Ectodermal cell (in vitro differentiated cells): Measurements from ENCODE around the gene ITIH6.

ENCODE experiments used
- H3K27ac ChIP-seq: 2 replicates; pipeline ENCODE4 v1.7.0; 2013; ENCODE audit warnings: mild to moderate bottlenecking, low read depth, low read length; ENCODE audit not compliant: insufficient read depth, poor library complexity, severe bottlenecking
- H3K27me3 ChIP-seq: 2 replicates; pipeline ENCODE4 v1.7.0; 2013; ENCODE audit warnings: mild to moderate bottlenecking, low read length; ENCODE audit not compliant: insufficient read depth, control insufficient read depth, poor library complexity, severe bottlenecking
- H3K36me3 ChIP-seq: one replicate; pipeline ENCODE4 v1.7.0; 2013; ENCODE audit warnings: low read length; ENCODE audit not compliant: control insufficient read depth, insufficient read depth
- H3K4me1 ChIP-seq: one replicate; pipeline ENCODE4 v1.7.0; 2013; ENCODE audit warnings: low read length; ENCODE audit not compliant: control insufficient read depth, insufficient read depth
- H3K4me3 ChIP-seq: 2 replicates; pipeline ENCODE4 v1.7.0; 2013; ENCODE audit warnings: low read depth, low read length, control low read depth; ENCODE audit not compliant: insufficient read depth
- H3K9me3 ChIP-seq: 2 replicates; pipeline ENCODE4 v1.7.0; 2013; ENCODE audit warnings: mild to moderate bottlenecking, low read length, moderate library complexity; ENCODE audit not compliant: control insufficient read depth
- WGBS, 2 experiments: methylation state at CpG; one replicate each; pipeline ENCODE4 v1.1.7; 2013; ENCODE audit warnings: missing lambda C conversion rate in 2 of 2; 5-methylcytosine and 5-hydroxymethylcytosine counted together

ITIH6 gene

DNA sequence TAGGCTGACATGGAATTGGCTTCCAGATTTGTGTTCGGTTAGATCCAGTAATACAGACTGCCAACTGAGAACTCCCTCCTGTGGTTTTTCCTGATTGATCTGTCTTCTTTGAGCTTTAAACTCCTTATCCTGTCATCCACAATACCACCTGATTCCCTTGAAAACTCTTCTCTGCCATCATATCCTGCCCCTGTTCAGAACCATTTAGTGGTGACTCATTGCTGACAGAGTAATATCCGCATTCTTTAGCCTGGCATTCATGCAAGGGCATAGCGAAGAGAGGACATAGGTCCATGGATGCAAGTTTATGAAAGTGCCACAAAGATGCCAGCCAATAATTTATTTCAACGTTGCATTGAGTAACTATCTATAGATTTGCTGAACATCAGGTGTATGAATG lies 76.6 kb downstream of the ITIH6 start:
- Histone ChIP-seq H3K27ac (no peak overlapping the region), H3K4me1 (no peaks in the 10 kb centered on the region), H3K36me3 (no peaks in the 10 kb centered on the region), H3K9me3 (no peaks in the 10 kb centered on the region), H3K4me3 (no peak overlapping the region), H3K27me3 (no peaks in the 10 kb centered on the region)
- WGBS, 2 experiments = 94 to 96% methylated on average over 4 of the region's 4 CpGs

DNA sequence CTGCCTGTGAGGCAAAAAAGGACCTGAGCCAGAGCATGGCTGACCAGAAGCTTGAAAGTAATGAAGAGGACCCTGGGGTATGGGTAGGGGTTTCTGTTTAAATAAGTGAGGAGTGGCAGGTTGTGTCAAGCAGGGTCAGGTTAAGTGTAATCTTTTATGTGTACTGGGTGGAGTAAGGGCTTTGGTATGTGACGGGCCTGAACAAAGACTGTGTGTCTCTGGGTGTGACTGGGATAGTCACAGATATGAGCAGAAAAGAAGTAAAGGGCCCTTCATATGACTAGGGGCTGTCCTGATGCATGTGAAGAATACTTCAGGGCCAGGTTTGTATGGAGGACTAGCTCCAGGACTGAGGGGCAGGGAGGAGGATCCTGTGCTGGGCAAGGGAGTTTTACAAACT lies 82.4 kb downstream of the ITIH6 start:
- no peaks in the 10 kb centered on the region for H3K4me1 ChIP-seq
- 89 to 94% methylated on average over 1 of the region's 1 CpG for WGBS, 2 experiments
- no peaks in the 10 kb centered on the region for H3K27me3 ChIP-seq
- H3K36me3 ChIP-seq = no peaks in the 10 kb centered on the region
- H3K4me3 ChIP-seq = no peak overlapping the region
- H3K9me3 ChIP-seq = no peaks in the 10 kb centered on the region
- no peak overlapping the region for H3K27ac ChIP-seq

DNA sequence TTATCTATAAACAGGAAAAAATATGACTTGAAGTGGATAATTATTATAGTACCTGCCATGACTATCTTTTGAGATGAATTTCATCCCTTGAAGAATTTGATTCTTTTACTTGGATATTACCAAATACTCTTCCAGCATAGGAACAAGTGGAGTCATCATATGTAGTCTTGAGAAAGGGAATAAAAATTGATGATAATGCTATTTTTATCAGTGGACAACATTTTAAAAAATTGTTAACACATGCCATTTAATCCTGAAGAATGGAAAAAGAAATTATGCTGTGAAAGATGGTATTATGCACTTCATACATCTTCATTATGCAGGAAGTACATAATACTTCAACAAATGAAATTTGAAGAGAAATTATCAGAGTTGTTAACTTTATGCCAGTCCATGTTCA lies 83.6 kb downstream of the ITIH6 start:
- H3K4me3 ChIP-seq = no peak overlapping the region
- H3K4me1 ChIP-seq = no peaks in the 10 kb centered on the region
- H3K27me3 ChIP-seq = no peaks in the 10 kb centered on the region
- H3K27ac ChIP-seq = no peak overlapping the region
- H3K9me3 ChIP-seq = no peaks in the 10 kb centered on the region
- H3K36me3 ChIP-seq = no peaks in the 10 kb centered on the region

DNA sequence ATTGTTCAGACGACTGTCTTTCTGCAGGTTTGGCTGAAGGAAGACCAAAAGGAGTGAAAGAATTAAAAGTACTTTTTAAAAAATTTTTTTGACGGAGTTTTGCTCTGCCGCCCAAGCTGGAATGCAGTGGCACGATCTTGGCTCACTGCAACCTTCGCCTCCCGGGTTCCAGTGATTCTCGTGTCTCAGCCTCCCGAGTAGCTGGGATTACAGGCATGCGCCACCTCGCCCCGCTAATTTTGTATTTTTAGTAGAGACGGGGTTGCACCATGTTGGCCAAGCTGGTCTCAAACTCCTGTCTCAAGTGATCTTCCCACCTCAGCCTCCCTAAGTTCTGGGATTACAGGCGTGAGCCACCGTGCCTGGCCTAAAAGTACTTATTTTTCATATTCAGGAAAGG lies 86.3 kb downstream of the ITIH6 start:
- Histone ChIP-seq H3K36me3 (no peaks in the 10 kb centered on the region), H3K4me1 (no peaks in the 10 kb centered on the region), H3K4me3 (no peak overlapping the region), H3K27me3 (no peaks in the 10 kb centered on the region), H3K27ac (no peak overlapping the region), H3K9me3 (no peaks in the 10 kb centered on the region)
- WGBS, 2 experiments = 93% methylated on average over 13 to 14 of the region's 14 CpGs

DNA sequence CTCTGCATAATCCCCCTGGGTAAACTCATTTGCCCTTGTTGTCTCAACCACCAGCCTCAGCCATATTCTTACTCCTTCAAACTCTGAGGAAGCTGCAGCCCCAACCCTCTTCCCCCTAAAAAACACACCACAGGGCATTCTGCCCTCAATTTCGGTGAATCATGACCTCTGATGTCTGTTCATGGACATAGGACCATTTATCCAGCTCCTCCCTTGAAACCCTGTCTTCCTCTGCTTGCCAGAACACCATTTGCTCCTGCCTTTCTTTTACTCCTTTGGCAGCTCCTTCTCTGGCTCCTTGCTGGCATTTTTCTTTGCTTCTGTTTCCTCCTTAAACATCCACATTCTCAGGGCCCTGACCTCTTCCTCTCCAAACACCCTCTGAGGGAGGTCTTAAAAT lies 87.1 kb downstream of the ITIH6 start:
- Histone ChIP-seq H3K27ac (no peak overlapping the region), H3K4me1 (no peaks in the 10 kb centered on the region), H3K36me3 (no peaks in the 10 kb centered on the region), H3K4me3 (no peak overlapping the region), H3K27me3 (no peaks in the 10 kb centered on the region), H3K9me3 (no peaks in the 10 kb centered on the region)
- WGBS, 2 experiments = 90 to 95% methylated on average over 1 of the region's 1 CpG

DNA sequence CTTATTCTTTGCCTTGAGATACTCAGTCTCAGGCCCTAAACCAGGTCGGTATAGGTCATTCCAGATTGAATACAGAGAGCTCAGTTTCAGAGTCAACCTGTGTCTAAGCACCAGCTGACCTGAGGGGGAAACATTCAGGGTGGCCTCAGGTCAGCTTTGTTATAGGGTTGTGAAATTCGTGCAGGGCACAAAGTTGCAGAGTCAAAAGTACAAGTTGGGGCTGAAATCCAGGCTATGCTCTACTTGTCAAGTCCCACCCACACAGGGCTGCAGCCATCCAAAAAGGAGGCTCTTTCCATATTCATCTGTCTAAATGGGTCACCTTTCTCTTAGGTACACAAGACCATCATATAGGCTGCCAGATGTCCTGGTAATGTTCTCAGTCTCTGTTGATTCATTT lies 89.7 kb downstream of the ITIH6 start:
- WGBS, 2 experiments = 83 to 91% methylated on average over 2 of the region's 2 CpGs
- Histone ChIP-seq H3K27ac (no peak overlapping the region), H3K36me3 (no peaks in the 10 kb centered on the region), H3K9me3 (no peaks in the 10 kb centered on the region), H3K27me3 (no peaks in the 10 kb centered on the region), H3K4me1 (no peaks in the 10 kb centered on the region), H3K4me3 (no peak overlapping the region)
